Liver (tissue), 3 donors: ENCODE measurements around the gene FOCAD.

ENCODE experiments used
- CTCF ChIP-seq: fragments of 150-350 bp; IDR thresholded peaks from 2 replicates; pipeline ENCODE4 v1.5.1; 2017; ENCODE audit warnings: improper control_type of control experiment, low read depth, low read length; ENCODE audit not compliant: missing input control
- EGR1 ChIP-seq, 2 donors: IDR thresholded peaks; 2 replicates each; pipeline ENCODE4 v1.6.1; 2016 to 2018; ENCODE audit warnings: antibody characterized with exemption in 2 of 2, low read depth in 2 of 2
- FOXA1 ChIP-seq: IDR thresholded peaks from 2 replicates; pipeline ENCODE4 v1.6.1; 2016; ENCODE audit warnings: antibody characterized with exemption
- JUND ChIP-seq, 2 donors: IDR thresholded peaks; 2 replicates each; pipeline ENCODE4 v1.6.1; 2016; ENCODE audit warnings: antibody characterized with exemption in 2 of 2
- MAX ChIP-seq: IDR thresholded peaks from 2 replicates; pipeline ENCODE4 v1.6.1; 2016; ENCODE audit warnings: antibody characterized with exemption
- RAD21 ChIP-seq, 2 donors: IDR thresholded peaks; 2 replicates each; pipeline ENCODE4 v1.6.1; 2016; ENCODE audit warnings: antibody characterized with exemption in 2 of 2, mild to moderate bottlenecking in 2 of 2
- REST ChIP-seq: IDR thresholded peaks from 2 replicates; pipeline ENCODE4 v1.6.1; 2016; ENCODE audit warnings: antibody characterized with exemption, mild to moderate bottlenecking
- SP1 ChIP-seq: IDR thresholded peaks from 2 replicates; pipeline ENCODE4 v1.6.1; 2018; ENCODE audit warnings: antibody characterized with exemption, mild to moderate bottlenecking
- TAF1 ChIP-seq: conservative IDR thresholded peaks from 2 replicates; pipeline ENCODE4 v1.6.1; 2016; ENCODE audit warnings: antibody characterized with exemption, mild to moderate bottlenecking
- YY1 ChIP-seq: IDR thresholded peaks from 2 replicates; pipeline ENCODE4 v1.6.1; 2016; ENCODE audit warnings: antibody characterized with exemption, mild to moderate bottlenecking
- donor health status: healthy.
- donor health status: healthy.

GRCh38 chr9:20740929-20741582 lies 57.0 kb downstream of the FOCAD start:
- TF ChIP-seq FOXA1 (no peak), CTCF (no peak), TAF1 (no peak), YY1 (no peak), EGR1 (IDR thresholded peaks at IDR 0.05; ENCODE audit: low read depth in 2 of 2) (no peak), REST (no peak), RAD21 (IDR thresholded peaks at IDR 0.05) (no peak), JUND (IDR thresholded peaks at IDR 0.05) (no peak), MAX (no peak), SP1 (no peak)
